DOHH2 (cell line): Measurements from ENCODE around the gene ORM1.

ENCODE experiments used
- EZH2phosphoT487 ChIP-seq: fragments of 200-600 bp; sonication (generic); IDR thresholded peaks from 2 replicates; pipeline ENCODE4 v1.6.1; 2017; ENCODE audit warnings: borderline replicate concordance, mild to moderate bottlenecking, antibody characterized with exemption, low read length, moderate library complexity, mixed read lengths
- TF ChIP-seq, protein P1 (sequence below): fragments of 200-600 bp; sonication (generic); IDR thresholded peaks from one replicate; pipeline ENCODE4 v1.5.1; 2014; ENCODE audit warnings: antibody characterized with exemption, mild to moderate bottlenecking, low read depth, low read length; ENCODE audit not compliant: poor library complexity, severe bottlenecking

DNA sequence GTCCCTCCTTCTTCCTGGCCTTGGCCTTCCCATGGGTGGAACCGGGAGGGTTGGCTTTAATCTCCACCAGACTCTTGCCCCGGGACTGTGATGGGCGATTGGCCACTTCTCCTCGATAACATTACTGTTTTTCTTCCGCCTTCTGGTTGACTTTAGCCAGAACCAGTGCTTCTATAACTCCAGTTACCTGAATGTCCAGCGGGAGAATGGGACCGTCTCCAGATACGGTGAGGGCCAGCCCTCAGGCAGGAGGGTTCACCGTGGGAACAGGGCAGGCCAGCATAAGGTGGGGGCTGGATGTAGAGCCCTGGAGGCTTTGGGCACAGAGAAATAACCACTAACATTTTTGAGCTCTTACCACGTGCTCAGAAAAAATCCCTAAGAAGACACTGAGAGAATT is 7.7 kb downstream of the ORM1 start:
- TF ChIP-seq, protein P1, sequence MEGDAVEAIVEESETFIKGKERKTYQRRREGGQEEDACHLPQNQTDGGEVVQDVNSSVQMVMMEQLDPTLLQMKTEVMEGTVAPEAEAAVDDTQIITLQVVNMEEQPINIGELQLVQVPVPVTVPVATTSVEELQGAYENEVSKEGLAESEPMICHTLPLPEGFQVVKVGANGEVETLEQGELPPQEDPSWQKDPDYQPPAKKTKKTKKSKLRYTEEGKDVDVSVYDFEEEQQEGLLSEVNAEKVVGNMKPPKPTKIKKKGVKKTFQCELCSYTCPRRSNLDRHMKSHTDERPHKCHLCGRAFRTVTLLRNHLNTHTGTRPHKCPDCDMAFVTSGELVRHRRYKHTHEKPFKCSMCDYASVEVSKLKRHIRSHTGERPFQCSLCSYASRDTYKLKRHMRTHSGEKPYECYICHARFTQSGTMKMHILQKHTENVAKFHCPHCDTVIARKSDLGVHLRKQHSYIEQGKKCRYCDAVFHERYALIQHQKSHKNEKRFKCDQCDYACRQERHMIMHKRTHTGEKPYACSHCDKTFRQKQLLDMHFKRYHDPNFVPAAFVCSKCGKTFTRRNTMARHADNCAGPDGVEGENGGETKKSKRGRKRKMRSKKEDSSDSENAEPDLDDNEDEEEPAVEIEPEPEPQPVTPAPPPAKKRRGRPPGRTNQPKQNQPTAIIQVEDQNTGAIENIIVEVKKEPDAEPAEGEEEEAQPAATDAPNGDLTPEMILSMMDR, result no peak
- TF ChIP-seq EZH2phosphoT487, result no peak
